Breast epithelium (tissue), 4 donors: Measurements from ENCODE around the gene UNK. TPM values are rescaled to one million over a fixed set of nuclear protein-coding genes. Genes with fewer than 3 reads are reported as not detected.
A peak's percentile ranks its signal among the peaks of the same experiment; 100 is the strongest.

ENCODE experiments used
- DNase-seq, 2 donors: peaks; one replicate each; pipeline ENCODE4 v3.0.0-alpha.2; 2019; ENCODE audit warnings: low spot score in 2 of 2
- H3K27ac ChIP-seq, 2 donors: fragments of 200-600 bp; sonication (generic) in 1 of 2; one replicate each; pipeline ENCODE4 v1.5.1; 2016 to 2019; ENCODE audit warnings: mild to moderate bottlenecking in 1 of 2
- H3K27me3 ChIP-seq, 2 donors: fragments of 200-600 bp; sonication (generic) in 1 of 2; one replicate each; pipeline versions ENCODE4 v1.5.1 to v1.6.0; 2017 to 2019; ENCODE audit warnings: control low read depth in 1 of 2, mild to moderate bottlenecking in 1 of 2
- H3K36me3 ChIP-seq: fragments of 200-600 bp; one replicate; pipeline ENCODE4 v1.5.1; 2019
- H3K4me1 ChIP-seq, 2 donors: fragments of 200-600 bp; sonication (generic); one replicate each; pipeline ENCODE4 v1.5.1; 2016 to 2019; ENCODE audit warnings: control low read depth in 1 of 2
- H3K4me3 ChIP-seq, 3 donors: fragments of 200-600 bp; sonication (generic); 1 replicate in 2 of 3; 2 replicates in 1 of 3; pipeline ENCODE4 v1.5.1; 2016 to 2019; ENCODE audit warnings: mild to moderate bottlenecking in 3 of 3, moderate library complexity in 2 of 3
- H3K9me3 ChIP-seq, 2 donors: fragments of 200-600 bp; sonication (generic) in 1 of 2; one replicate each; pipeline ENCODE4 v1.5.1; 2016 to 2019; ENCODE audit warnings: control low read depth in 1 of 2
- CTCF ChIP-seq, 3 donors: fragments of 450-650 bp; IDR thresholded peaks; one replicate each; pipeline ENCODE4 v1.5.1; 2016 to 2017; ENCODE audit warnings: antibody characterized with exemption in 3 of 3, mild to moderate bottlenecking in 3 of 3, moderate library complexity in 3 of 3
- POLR2A ChIP-seq: fragments of 450-650 bp; IDR thresholded peaks from one replicate; pipeline ENCODE4 v1.6.1; 2016; ENCODE audit warnings: antibody characterized with exemption, mild to moderate bottlenecking, moderate library complexity
- POLR2AphosphoS5 ChIP-seq, 3 donors: sonication (generic); formaldehyde crosslinking; IDR thresholded peaks; one replicate each; pipeline ENCODE4 v1.6.1; 2017; ENCODE audit warnings: antibody characterized with exemption in 3 of 3
- intact Hi-C: fragments of 100-400 bp; cut with DNase I; formaldehyde crosslinking; loops from one replicate; pipeline ENCODE4 v1.15.1; 2023; ENCODE audit warnings: low total_unique reads
- total RNA-seq, 3 donors: library from RNA; depleted of rRNA; stranded (reverse); fragments of >200 nt; gene quantifications; one replicate each; pipeline ENCODE4 v1.1.0, GENCODE V29; 2016

Gene UNK
- total RNA-seq, 3 donors from 2014 or later: 18.7 to 43.3 (median 28.5) TPM

- no peaks in the 10 kb centered on the region for H3K27me3 ChIP-seq
- no peak for DNase-seq
- no peaks in the 10 kb centered on the region for H3K9me3 ChIP-seq
- TF ChIP-seq POLR2A (no peak), CTCF (IDR thresholded peaks at IDR 0.05) (no peak), POLR2AphosphoS5 (IDR thresholded peaks at IDR 0.05) (no peak)
- H3K36me3 ChIP-seq: no peaks in the 10 kb centered on the region
- no peak overlapping the region for H3K27ac ChIP-seq
- H3K4me3 ChIP-seq: no peak overlapping the region
- no peaks in the 10 kb centered on the region for H3K4me1 ChIP-seq
- intact Hi-C loops: no loop called here
These were observed 11.4 kb downstream of the UNK start for GRCh38 chr17:75795820-75796607.

GRCh38 chr17:75799402-75799801, 14.8 kb downstream of the UNK start:
- intact Hi-C loops: no loop called here
- Histone ChIP-seq H3K27ac (no peak overlapping the region), H3K9me3 (no peaks in the 10 kb centered on the region), H3K27me3 (no peaks in the 10 kb centered on the region), H3K4me1 (no peaks in the 10 kb centered on the region), H3K4me3 (no peak overlapping the region), H3K36me3 (no peaks in the 10 kb centered on the region)
- TF ChIP-seq POLR2AphosphoS5 (IDR thresholded peaks at IDR 0.05) (no peak), POLR2A (no peak), CTCF (IDR thresholded peaks at IDR 0.05) (no peak)
- no peak for DNase-seq

GRCh38 chr17:75803883-75804282, 19.3 kb downstream of the UNK start:
- H3K9me3 ChIP-seq: no peaks in the 10 kb centered on the region
- no peak overlapping the region for H3K4me3 ChIP-seq
- H3K4me1 ChIP-seq: peaks cover 0 to 10% of the 10 kb centered on the region in 2 donors
- no peak for DNase-seq
- H3K27me3 ChIP-seq: no peaks in the 10 kb centered on the region
- H3K27ac ChIP-seq: no peak overlapping the region
- H3K36me3 ChIP-seq: no peaks in the 10 kb centered on the region
- TF ChIP-seq CTCF (IDR thresholded peaks at IDR 0.05) (no peak), POLR2AphosphoS5 (IDR thresholded peaks at IDR 0.05) (no peak), POLR2A (no peak)
- intact Hi-C loops: no loop called here

DNA sequence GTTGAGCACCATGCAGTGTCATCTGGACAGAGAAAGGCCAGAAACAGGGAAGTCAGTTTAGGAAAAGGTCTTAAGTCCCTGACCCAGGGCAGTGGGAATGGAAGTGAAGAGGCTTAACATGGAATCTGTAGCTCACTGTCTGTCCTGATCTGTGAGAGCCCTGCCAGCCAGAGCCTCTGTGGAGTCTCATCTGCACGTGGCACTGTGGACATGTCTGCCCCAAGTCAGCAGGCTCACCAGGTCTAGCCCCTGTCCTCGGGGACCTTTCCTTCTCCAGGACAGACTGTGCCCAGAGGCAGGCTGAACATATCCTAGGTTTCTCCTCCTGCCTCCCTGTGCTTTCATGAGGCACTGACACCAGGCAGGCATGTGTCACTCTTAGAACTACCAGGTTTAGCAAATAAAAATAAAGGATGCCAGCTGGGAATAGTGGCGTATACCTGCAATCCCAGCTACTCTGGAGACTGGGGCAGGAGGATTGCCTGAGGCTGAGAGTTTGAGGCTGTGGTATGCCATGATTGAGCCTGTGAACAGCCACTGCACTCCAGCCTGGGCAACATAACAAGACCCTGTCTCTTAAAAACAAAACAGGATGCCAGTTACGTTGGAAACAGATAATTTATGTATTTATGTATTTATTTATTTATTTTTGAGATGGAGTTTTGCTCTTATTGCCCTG, 22.4 kb downstream of the UNK start:
- Histone ChIP-seq H3K27ac (no peak overlapping the region), H3K36me3 (no peaks in the 10 kb centered on the region), H3K27me3 (no peaks in the 10 kb centered on the region), H3K4me1 (peaks cover 9 to 18% of the 10 kb centered on the region in 2 donors), H3K4me3 (no peak overlapping the region), H3K9me3 (no peaks in the 10 kb centered on the region)
- intact Hi-C loops: no loop called here
- no peak for TF ChIP-seq POLR2AphosphoS5 (IDR thresholded peaks at IDR 0.05)
- no peak for TF ChIP-seq CTCF (IDR thresholded peaks at IDR 0.05)
- no peak for TF ChIP-seq POLR2A
- peak in 1 of 2 donors; percentile 3 for DNase-seq

GRCh38 chr17:75807861-75808260, 23.3 kb downstream of the UNK start:
- TF ChIP-seq POLR2A: no peak
- TF ChIP-seq POLR2AphosphoS5 (IDR thresholded peaks at IDR 0.05): no peak
- TF ChIP-seq CTCF (IDR thresholded peaks at IDR 0.05): no peak
- intact Hi-C loops: no loop called here
- peak overlapping the region; percentile 81 to 92 for H3K27ac ChIP-seq
- peaks cover 4% of the 10 kb centered on the region for H3K36me3 ChIP-seq
- no peaks in the 10 kb centered on the region for H3K27me3 ChIP-seq
- H3K4me1 ChIP-seq: peaks cover 9 to 18% of the 10 kb centered on the region in 2 donors
- no peak overlapping the region for H3K4me3 ChIP-seq
- DNase-seq: no peak
- H3K9me3 ChIP-seq: no peaks in the 10 kb centered on the region
